ENCODE results near the gene STRIP2.
"Not testable (repeated sequence)": the region's sequence is repeated elsewhere in the genome, so short reads cannot be mapped to it uniquely, and the experiment has no call there.

STRIP2 gene

DNA sequence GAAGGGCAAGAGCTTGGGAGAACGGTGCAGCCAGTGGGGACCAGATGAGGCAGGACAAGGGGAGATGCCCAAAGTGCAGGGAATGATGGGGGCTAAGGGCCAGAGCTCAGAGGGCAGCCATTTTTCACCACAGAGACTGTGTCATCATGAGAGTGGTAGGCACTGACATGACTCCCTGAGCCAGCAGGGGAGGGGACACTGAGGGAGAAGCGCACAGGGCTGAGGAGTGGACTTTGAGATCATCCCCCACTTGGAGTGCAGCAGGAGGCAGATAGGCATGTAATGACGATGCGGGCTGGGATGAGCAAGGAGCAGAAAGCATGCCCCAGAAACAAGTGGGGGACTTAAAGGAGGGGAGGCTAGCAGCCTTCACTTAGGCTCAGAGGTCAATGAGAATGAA is 62.9 kb downstream of the STRIP2 start:
- DNase-seq (ENCODE audit: low spot score): no peak

DNA sequence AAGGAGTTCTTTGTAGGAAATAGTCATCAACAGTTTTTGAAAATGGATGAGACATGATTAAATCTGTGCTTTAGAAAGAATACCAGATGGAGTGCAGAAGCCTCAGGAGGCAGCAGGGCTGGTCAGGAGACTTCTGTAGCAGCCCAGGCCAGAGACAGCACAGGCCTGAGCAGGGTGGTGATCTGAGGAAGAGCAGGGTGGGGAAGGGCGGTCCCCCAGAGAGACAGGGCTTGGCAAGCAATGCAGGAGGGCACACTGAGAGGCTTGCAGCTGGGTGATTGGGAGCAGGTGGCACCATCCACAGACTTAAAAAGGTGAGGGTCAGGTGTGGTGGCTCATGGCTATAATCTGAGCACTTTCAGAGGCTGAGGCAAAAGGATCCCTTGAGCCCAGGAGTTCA is 63.8 kb downstream of the STRIP2 start:
- no peak for DNase-seq (ENCODE audit: low spot score)

DNA sequence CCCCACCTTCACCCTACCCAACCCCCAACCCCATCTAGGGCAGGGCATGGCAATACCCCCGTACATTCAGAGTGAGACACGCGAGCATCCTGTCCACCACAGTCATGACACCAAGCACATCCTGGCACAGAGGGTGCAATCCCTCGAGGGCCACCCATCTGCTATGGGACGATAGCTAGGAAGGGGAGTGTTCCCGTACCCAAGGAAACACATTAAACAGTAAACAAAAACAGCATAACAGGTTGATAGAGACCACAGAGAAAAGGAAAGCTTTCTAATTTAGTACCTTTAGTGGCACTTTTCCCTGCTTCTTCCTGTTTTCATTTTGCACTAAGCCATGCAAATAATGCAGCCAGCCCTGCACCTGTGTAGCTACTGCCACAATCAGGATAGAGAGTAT is 65.8 kb downstream of the STRIP2 start:
- DNase-seq (ENCODE audit: low spot score): no peak

DNA sequence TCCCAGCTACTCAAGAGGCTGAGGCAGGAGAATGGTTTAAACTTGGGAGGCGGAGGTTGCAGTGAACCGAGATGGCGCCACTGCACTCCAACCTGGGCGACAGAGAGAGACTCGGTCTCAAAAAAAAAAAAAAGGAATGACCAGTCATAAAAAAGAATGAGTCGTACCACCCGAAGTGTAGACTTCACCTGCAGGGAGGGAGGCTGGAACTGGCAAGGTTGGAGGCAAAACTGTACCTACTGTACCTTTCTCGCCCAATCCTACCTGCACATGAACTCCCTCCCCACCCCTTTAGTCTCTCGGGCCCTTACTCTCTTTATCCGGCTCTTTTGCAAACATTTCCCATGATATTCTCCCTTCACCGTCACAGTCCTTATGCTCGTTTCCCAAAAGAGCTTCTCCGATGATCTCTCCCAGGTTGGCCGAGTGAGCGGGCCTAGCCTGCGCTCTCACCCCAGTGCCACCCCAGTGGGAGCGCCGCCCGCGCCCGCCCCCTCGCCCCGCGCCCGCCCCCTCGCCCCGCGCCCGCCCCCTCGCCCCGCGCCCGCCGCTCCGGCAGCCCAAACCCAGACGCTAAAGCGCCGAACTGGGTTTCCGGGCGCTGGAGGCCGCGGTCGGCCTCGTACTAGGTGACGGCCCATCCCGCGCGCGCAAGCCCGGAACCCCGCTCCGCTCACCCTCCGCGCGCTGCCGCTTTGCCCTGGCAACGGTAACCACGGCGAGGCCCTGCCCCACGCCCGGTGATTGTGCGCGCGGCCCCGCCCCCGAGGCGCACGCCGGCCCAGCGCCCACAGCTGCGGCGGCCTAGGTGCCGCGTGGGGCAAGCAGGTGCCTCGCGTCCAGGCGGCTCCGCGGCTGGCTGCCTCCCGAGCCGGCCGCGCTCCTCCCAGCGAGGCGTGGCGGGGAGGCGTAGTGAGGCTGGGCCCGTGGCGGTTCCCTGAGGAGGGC is 67.8 kb downstream of the STRIP2 start, which contains the start of gene SMKR1:
SMKR1 (plus strand) TSS at position 772 of the 948 bp plus-strand sequence. CDS start 294 bp downstream, outside the sequence.
- peak; percentile 77 for DNase-seq (ENCODE audit: low spot score)

DNA sequence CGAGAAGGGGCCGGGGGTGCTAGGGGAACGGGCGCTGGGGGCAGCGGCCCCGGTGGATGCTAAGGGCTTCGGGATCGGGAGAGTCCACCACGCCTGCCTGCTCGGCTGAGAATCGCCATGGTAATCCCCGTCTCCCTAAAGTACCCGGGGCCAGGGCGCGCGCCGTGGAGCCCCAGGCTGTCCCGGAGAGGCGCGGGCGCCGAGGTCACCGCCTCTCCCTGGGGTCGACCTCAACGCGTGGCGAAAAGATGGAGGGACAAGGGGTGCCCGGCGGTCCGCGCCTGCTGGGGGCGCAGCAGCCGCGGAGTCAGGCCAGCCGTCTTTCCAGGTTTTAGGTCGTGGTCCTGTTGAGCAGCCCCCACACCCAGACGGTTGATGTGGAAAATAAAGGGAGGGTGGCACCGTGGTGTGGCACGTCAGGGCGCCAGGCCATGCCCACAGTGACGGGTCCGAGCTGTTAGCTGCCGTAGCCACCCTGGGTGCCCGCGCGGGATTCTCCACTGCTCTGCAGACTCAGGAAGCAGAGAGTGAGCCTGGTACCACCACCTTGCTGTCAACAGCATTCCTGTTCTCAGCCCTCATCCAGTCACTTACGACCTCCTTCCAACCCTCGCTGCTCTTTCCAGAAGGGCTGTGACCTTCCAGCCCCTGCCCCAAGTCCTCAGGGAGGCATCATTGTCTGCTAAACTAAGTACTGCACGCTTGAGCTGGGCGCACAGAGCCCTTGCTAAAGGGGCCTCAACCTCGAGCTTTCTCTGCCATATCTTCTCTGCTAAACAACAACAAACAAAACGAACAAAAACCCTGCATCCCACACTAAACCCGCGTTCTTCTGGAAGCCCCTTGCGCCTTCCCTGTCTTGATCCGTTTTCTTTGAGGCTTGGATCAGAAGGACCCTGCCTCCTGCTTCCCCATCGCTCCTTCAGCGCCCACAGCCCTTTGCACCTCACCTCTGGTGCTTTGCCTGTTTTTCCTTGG is 68.8 kb downstream of the STRIP2 start:
- peak; percentile 31 for DNase-seq (ENCODE audit: low spot score)

DNA sequence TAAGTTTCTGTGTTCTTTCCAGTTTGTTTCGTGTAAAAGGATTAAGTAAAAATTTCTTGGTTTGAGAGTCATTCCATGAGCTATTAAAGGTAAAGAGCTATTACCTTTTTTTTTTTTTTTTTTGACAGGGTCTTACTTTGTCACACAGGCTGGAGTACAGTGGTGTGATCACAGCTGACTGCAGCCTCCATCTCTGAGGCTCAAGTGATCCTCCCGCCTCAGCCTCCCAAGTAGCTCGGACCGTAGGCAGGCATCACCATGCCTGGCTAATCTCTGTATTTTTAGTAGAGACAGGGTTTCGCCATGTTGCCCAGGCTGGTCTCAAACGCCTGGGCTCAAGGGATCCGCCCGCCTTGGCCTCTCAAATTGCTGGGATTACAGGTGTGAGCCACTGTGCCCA is 69.5 kb downstream of the STRIP2 start:
- DNase-seq (ENCODE audit: low spot score): no peak

DNA sequence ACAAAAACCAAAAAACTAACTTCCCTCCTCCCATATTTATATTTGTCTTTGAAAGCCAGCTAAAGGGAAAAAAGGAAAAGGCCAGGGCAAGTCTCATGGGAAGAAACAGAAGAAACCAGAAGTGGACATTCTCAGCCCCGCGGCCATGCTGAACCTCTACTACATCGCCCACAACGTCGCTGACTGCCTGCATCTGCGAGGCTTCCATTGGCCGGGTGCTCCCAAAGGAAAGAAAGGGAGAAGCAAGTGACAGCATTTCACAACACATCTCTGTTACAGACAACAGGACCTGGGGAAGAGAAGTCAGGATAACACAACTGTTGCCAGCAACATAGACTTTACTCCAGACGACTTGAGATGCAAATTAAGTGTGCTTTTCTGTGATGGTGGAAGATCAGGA is 78.0 kb downstream of the STRIP2 start:
- no peak for DNase-seq (ENCODE audit: low spot score)

DNA sequence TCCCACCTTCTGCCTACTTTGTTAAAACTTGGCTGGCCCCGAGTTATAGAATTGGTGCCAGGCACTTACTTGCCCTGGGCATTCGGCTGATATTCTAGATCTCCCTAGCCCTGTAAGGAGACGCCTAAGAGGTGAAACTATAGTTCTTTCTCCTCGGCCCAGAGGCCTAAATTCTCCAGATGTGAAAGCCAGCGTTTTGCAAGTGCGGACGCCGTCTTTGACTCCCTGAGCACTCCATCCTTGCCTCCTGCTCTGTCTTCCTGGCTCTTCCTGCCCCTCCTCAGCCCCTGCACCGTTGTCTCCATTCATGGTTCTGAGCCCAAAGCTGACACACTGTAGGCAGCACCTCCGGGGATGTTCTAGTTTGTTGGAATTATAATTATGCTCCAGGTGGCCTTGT is 79.3 kb downstream of the STRIP2 start:
- no peak for DNase-seq (ENCODE audit: low spot score)

DNA sequence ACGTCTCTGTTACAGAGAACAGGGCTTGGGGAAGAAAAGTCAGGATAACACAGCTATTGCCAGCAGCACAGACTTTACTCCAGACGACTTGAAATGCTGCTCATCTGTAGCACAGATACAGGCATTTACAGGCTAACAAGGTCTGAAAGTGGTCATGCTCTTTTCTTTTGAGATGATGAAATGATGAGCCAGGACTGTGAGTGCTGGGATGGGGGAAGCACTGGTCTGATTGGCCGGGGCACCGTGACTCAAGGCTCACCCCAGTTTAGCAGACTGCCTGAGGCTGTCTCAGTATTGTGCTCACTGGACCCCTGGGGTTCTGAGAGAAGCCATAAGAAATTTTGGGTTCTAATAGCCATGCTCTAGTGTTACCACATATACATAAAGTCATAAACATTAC is 80.5 kb downstream of the STRIP2 start:
- DNase-seq (ENCODE audit: low spot score): no peak

DNA sequence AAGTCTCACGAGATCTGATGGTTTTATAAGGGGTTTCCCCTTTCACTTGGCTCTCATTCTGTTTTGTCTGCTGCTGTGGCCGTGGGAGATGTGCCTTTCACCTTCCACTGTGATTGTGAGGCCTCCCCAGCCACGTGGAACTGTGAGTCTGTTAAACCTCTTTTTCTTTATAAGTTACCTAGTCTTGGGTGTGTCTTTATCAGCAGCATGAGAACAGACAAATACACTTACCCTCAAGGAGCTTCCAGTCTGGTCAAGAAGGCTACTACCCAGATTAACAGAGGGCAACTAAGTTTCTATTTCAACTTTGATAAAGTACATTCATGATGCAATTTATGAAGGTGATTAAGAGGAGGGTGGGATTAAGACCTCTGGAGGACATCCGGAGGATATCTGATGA is 81.1 kb downstream of the STRIP2 start:
- no peak for DNase-seq (ENCODE audit: low spot score)

DNA sequence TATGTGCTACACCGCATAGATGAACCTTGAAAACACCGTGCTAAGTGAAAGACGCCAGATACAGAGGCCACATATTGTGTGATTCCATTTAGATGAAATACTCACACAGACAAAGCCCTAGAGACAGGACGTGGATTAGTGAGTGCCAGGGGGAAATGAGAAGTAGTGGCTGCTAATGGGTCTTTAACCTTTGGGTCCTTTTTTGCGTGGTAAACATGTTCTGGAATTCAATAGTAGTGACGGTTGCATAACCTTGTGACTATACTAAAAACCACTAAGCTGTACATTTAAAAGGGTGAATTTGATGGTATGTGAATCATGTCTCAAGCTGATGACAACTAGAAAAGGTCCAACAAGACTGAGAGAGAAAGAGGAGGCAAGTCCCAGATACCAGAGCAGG is 83.7 kb downstream of the STRIP2 start:
- no peak for DNase-seq (ENCODE audit: low spot score)

DNA sequence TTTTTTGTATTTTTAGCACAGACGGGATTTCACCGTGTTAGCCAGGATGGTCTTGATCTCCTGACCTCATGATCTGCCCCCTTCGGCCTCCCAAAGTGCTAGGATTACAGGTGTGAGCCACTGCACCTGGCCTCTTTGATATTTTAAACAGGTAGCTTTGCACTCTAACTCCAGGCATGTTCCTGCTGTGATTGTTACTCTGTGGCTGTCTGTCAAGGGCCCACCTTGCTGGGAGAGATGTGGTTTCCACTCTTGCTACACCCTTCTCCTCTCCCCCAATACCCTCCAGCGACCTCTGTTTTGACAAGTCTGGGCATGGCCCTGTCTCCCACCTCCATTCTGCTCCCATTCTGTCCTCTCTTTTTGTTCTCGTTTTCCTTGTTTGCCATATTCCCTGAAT is 85.2 kb downstream of the STRIP2 start:
- DNase-seq (ENCODE audit: low spot score): no peak

DNA sequence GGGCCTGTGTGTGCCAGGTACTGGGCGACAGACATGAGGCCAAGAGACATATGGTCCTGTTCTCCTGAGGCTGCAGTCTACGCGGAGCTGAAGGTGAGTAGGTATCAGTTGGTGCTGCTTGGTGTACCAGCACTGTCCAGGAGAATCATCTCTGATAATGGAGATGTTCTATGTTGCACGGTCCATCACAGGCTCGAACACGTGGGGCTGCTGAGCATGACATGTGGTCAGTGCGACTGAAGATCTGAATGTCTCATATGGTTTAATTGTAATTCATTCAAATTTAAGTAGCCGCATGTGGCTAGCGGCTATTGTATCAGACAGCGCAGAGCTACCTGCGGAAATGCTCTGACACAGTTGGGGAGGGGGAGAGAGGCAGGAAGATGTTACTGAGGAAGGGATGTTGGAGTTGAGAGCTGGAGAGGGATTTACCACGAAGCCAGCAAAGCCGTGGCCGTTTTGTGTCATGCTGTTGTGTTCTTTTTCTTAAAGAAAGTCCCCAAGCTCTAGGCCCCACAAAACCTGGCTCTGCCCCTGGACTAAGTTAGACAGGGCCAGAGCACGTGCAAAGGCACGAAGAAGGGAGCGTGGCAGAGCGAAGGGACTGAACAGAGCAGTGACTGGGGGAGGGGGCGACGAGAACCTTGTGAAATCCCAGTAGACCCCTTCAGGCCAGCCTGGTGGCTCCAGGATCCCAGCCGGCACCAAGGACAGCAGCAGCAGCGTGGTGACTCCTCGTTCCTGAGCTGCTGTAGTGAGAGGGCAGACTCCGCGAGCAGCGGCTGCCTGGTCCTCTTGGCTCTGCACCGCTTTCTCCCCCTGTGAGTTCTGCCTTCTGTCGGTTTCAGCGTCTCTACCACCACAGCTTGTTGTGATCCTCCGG is 88.1 kb downstream of the STRIP2 start:
- DNase-seq (ENCODE audit: low spot score): peak; percentile 61

DNA sequence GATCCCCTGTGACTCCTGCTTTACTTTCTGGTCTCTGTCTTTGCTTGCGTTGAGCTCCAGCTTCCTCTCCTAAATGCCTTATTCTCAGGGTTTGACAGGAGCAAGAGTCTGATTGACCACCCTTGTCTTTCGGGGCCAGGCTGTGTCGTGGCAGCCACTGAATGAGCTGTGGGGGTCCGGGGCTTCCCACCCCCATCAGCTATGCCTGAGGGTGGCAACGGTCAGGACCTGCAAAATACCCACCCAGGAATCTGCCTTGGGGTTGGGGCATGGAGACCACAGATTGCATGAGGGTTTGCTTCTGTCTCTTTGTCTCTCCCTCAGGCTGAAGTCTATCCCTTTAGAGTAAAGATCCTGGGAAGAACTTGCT is 88.7 kb downstream of the STRIP2 start:
- DNase-seq (ENCODE audit: low spot score): no peak

DNA sequence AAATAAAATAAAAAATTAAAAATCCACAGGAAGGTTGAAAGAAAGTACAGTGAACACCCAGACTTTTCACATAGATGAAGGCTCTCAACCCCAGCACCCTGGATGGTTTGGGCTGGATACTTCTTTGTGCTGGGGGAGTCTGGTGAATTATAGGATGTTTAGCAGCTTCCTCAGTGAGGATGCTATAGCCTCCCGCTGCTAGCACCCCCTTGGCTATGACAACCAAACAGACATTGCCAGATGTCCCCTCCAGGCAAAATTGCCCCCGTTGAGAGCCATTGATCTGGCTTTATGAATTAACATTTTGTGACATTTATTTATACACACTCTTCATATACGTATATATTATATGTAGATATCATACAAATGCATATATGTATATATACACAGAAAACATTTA is 89.7 kb downstream of the STRIP2 start:
- DNase-seq (ENCODE audit: low spot score): no peak

DNA sequence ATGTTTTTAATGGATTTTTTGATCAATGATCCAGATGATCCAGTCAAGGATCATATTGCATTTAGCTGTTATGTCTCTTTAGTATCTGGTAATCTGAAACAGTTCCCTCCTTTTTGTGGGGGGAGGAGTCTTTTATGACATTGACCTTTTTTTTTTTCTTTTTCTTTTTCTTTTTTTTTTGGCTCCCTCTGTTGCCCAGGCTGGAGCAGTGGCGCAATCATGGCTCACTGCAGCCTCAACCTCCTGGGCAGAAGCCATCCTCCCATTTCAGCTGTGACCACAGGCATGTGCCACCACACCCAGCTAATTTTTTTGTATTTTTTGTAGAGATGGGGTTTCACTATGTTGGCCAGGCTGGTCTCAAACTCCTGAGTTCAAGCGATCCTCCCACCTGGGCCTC is 90.2 kb downstream of the STRIP2 start:
- not testable (repeated sequence) for DNase-seq (ENCODE audit: low spot score)

DNA sequence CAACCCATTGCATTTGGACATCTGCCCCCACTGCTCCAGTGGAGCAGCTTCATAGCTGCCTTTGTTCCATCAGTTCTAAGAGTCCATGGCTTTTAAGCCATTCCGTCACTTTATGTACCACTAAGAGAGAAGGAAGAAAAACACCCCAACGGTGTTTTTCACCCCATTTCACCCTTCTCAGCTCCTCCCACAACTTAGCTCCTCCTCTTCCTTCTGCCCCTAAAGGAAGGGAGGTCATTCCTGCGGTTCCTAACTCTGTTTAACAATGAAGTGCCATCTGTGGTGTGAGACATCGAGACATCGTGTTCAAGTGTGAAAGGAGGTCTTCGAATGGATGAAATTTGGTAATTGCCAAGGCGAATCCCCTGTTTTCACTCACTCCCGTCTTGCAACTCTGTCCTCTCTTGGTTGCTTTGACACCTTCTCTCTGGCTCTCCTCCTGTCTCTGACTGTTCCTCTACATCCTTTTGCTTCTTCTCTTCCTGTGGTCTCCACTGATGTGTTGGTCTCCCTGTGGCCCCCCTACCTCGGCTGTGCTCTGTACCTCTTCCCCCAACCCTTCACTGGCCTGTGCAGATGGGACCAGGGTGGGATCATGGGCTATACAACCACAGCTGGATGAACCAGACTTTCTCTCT is 91.1 kb downstream of the STRIP2 start:
- no peak for DNase-seq (ENCODE audit: low spot score)

DNA sequence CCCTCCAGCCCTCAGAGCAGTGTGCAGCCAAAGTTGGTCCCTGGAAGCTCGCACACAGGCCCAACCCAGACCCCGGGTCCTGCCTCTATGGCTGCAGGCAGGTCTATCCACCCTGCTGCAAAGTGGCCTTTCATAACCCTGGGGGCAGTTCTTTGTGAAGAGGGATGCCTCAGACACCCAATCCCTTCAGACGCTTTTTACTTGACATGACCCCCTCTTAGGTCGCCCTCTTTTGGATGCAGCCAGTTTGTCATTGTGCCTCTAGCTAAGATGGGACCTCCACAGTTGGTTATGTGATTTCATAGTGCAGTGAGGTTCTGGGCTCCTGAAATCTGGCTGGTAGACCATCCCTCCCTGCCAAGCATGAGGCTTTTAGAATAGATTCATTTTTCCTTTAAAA is 95.4 kb downstream of the STRIP2 start:
- no peak for DNase-seq (ENCODE audit: low spot score)

DNA sequence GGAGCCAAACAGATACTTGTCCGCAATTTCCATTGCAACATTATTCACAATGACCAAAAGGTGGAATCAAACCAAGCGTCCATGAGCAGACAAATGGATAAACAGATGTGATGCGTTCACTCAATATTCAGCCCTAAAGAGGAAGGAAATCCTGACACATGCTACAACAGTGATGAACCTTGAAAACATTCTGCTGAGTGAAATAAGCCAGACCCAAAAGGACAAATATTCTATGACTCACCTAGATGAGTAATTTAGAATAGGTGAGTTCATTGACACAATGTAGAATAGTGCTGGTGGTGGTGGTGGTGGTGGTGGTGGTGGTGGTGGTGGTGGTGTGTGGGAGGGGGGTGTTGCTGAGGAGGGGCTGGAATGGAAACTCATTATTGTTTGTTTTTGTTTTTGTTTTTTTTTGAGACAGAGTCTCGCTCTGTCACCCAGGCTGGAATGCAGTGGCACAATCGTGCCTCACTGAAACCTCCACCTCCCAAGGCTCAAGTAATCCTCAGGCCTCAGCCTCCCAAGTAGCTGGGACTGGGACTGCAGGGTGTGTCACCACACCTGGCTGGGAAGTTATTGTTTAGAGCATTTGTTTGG is 96.7 kb downstream of the STRIP2 start:
- DNase-seq (ENCODE audit: low spot score): no peak

DNA sequence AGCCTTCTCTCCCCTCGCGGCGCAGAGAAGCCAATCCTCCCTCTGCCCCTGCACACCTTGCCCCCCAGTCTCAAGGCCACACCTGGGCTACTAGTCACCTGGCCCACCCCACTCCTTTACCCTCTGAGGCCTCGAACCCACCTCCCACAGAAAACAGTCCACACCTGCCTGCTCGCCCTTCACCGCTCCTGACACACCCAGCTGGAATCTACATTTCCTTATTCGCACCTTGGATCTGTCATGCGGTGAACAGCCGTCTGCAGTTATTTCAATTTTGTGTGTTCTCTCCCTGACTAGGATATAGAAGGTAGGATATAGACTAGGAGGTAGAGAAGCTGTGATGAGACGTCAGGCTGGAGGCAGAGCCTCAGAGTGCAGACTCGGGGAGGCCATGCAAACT is 97.5 kb downstream of the STRIP2 start:
- no peak for DNase-seq (ENCODE audit: low spot score)

DNA sequence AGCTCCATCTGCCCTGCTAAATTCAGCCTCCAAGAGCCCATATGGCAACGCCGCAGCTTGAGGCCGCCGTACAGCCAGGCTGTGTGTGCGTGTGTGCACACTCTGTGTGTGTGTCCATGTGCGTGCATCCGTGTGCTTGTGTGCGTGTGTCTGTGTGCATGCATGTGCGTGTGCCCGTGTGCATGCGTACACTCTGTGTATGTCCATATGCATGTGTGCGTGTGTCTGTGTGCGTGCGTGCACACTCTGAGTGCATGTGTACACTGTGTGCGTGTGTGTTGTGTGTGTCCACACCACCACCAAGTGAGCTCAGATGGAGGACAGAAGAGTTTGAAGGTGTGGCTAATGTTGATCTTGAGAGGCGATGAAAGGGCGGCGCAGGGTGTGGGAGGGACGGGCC is 98.1 kb downstream of the STRIP2 start:
- no peak for DNase-seq (ENCODE audit: low spot score)
